Esophagus (tissue), 2 donors: Measurements from ENCODE around the gene PIGBOS1. TPM values are rescaled to one million over a fixed set of nuclear protein-coding genes. Genes with fewer than 3 reads are reported as not detected.
"Not testable (repeated sequence)": the region's sequence is repeated elsewhere in the genome, so short reads cannot be mapped to it uniquely, and the experiment has no call there.

Source experiments
- H3K27ac ChIP-seq, 2 donors: one replicate each; pipeline ENCODE4 v1.5.1; 2013; ENCODE audit warnings: low read depth in 2 of 2, mild to moderate bottlenecking in 2 of 2, inconsistent platforms in 1 of 2, low read length in 1 of 2, moderate library complexity in 1 of 2
- H3K27me3 ChIP-seq, 2 donors: one replicate each; pipeline ENCODE4 v1.6.1; 2013; ENCODE audit warnings: low read length in 2 of 2, control low read depth in 1 of 2, mild to moderate bottlenecking in 1 of 2; ENCODE audit not compliant: insufficient read depth in 2 of 2, control insufficient read depth in 1 of 2
- H3K36me3 ChIP-seq, 2 donors: one replicate each; pipeline ENCODE4 v1.6.1; 2013; ENCODE audit warnings: low read length in 1 of 2; ENCODE audit not compliant: control insufficient read depth in 2 of 2, insufficient read depth in 2 of 2
- H3K4me1 ChIP-seq, 2 donors: one replicate each; pipeline ENCODE4 v1.6.1; 2013; ENCODE audit warnings: low read length in 1 of 2; ENCODE audit not compliant: control insufficient read depth in 2 of 2, insufficient read depth in 2 of 2
- H3K4me3 ChIP-seq, 2 donors: one replicate each; pipeline ENCODE4 v1.5.1; 2013; ENCODE audit warnings: low read length in 2 of 2, mild to moderate bottlenecking in 2 of 2, low read depth in 1 of 2, moderate library complexity in 1 of 2
- H3K9me3 ChIP-seq, 2 donors: one replicate each; pipeline ENCODE4 v1.6.1; 2013; ENCODE audit warnings: mild to moderate bottlenecking in 2 of 2, low read depth in 1 of 2, low read length in 1 of 2, moderate library complexity in 1 of 2; ENCODE audit not compliant: control insufficient read depth in 2 of 2, insufficient read depth in 1 of 2
- WGBS, 2 donors: extraction: QIAGEN DNeasy Blood & Tissue Kit; methylation state at CpG; one replicate each; pipeline ENCODE4 v1.1.7; 2013; 5-methylcytosine and 5-hydroxymethylcytosine counted together
- polyA plus RNA-seq, 2 donors: library from polyadenylated mRNA; stranded (reverse); fragments of 200-250 nt; gene quantifications; one replicate each; pipeline ENCODE4 v1.2.3, GENCODE V29; 2013
- donor health status: healthy with polysubstance abuse.
- donor health status: Bipolar disorder and iron deficiency.

PIGBOS1 gene
- polyA plus RNA-seq, 2 donors, result 9.2 to 9.5 TPM

- H3K36me3 ChIP-seq, result no peaks in the 10 kb centered on the region
- no peaks in the 10 kb centered on the region for H3K27me3 ChIP-seq
- H3K9me3 ChIP-seq, result no peaks in the 10 kb centered on the region
- no peak overlapping the region for H3K27ac ChIP-seq
- 22 to 31% methylated on average over 2 of the region's 2 CpGs for WGBS, 2 donors
- no peaks in the 10 kb centered on the region for H3K4me1 ChIP-seq
- H3K4me3 ChIP-seq, result no peak overlapping the region
These were observed 1.3 kb upstream of the PIGBOS1 start for GRCh38 chr15:55320238-55320550.

DNA sequence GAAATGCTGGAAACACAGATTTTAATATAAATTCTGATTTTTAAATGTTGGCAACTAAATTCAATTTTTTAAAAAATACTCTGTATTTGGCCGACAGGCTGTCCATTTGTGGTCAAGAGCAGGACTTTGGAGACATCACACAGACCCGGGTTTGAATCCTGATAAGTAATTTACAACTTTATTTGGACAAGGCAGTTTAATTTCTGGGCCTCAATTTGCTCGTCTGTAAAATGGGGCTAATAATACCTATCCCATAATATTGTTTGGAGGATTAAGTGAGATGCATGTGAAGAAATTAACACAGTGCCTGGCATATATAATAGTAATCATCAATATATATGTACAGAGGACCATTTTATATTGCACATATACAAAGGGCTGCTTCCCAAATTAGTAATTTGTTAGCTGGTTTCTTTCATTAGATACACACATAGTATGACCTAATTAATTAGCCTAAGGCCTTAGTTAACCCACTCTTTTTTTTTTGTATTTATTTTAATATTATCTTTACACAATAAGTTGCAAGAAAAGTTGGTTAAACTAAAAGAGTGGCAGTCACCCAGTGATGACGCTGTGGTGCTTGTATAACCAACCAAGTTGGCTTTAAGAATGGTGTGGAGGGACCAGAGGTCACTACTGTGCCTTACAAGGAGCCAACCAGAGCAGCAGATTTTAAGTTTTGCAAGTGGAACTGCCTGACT, 764 bp upstream of the PIGBOS1 start:
- Histone ChIP-seq H3K4me3 (peak overlapping the region; percentile 89 to 98), H3K27ac (peak overlapping the region; percentile 90 to 93), H3K36me3 (no peaks in the 10 kb centered on the region), H3K4me1 (no peaks in the 10 kb centered on the region), H3K27me3 (no peaks in the 10 kb centered on the region), H3K9me3 (no peaks in the 10 kb centered on the region)
- 35 to 41% methylated on average over 4 of the region's 4 CpGs for WGBS, 2 donors

GRCh38 chr15:55302801-55303200, 16.1 kb downstream of the PIGBOS1 start:
- WGBS, 2 donors, result 96% methylated on average over 21 of the region's 32 CpGs; no CpG with 5 or more reads in 1 of the 2 donors

DNA sequence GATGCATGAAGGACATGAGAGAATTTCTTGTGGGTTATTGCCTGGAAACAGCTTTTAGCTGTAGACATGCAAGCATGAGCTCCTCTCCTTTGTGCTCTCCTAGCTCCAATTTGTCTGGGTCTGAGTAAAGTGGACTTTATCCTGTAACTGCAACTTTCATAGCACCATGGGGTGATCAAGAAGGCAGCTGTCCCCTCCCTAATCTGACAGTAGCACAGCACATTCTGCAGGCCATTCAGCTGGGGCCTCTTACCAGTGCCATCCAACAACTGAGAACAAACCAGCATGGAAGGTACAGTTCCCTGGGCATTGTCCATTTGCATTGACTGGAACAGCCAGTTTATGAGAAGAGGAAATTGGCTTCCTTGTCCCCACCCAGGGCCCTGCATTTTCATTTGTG, 21.6 kb downstream of the PIGBOS1 start:
- H3K27ac ChIP-seq, result no peak overlapping the region
- H3K9me3 ChIP-seq, result no peaks in the 10 kb centered on the region
- no peaks in the 10 kb centered on the region for H3K27me3 ChIP-seq
- H3K36me3 ChIP-seq, result no peaks in the 10 kb centered on the region
- H3K4me3 ChIP-seq, result no peak overlapping the region
- H3K4me1 ChIP-seq, result no peaks in the 10 kb centered on the region

More at GRCh38 chr15:55302801-55303200, 16.1 kb downstream of the PIGBOS1 start:
- H3K9me3 ChIP-seq, H3K36me3 ChIP-seq, H3K27me3 ChIP-seq, H3K27ac ChIP-seq, H3K4me3 ChIP-seq, H3K4me1 ChIP-seq: not testable (repeated sequence)

DNA sequence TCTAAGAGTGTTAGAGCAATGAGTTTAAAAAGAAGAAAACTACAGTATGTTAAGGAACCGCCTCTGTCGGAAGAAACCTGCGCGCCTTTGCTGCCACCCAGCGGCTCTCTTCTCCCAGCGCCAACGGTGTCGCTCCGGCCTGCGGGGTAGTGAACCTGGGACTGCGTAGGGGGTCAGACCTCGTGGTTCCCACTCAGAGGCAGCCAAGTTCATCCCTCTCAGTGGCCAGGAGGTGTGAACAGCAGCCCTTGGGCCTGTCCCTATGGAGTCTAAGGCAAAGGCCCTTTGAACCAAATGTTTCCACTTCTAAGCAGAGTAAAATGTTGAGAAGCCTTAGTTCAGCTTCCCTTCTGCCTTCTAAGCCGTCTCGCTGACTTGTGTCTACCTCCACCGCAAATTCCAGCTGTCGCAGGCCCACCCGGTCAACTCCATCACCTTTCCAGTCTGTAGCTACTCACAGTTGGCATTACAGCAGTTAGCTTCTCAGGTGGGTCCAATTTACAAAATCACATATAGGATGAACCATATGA, 28.3 kb downstream of the PIGBOS1 start:
- H3K27me3 ChIP-seq, result no peaks in the 10 kb centered on the region
- H3K9me3 ChIP-seq, result no peaks in the 10 kb centered on the region
- 19 to 23% methylated on average over 17 of the region's 17 CpGs for WGBS, 2 donors
- H3K4me3 ChIP-seq, result peak overlapping the region in 1 of 2 donors; percentile 92
- peaks cover 0 to 2% of the 10 kb centered on the region in 2 donors for H3K4me1 ChIP-seq
- H3K36me3 ChIP-seq, result no peaks in the 10 kb centered on the region
- H3K27ac ChIP-seq, result peak overlapping the region in 1 of 2 donors; percentile 87

- H3K27ac ChIP-seq, result peak within 1 kb of the TSS; percentile 87 to 96
- WGBS, 2 donors, result 0 to 1% methylated on average over 66 to 69 of the region's 69 CpGs
- no peaks in the 10 kb centered on the region for H3K9me3 ChIP-seq
- peaks cover 0 to 2% of the 10 kb centered on the region in 2 donors for H3K4me1 ChIP-seq
- H3K36me3 ChIP-seq, result no peaks in the 10 kb centered on the region
- H3K4me3 ChIP-seq, result peak within 1 kb of the TSS; percentile 81 to 92
- no peaks in the 10 kb centered on the region for H3K27me3 ChIP-seq
These were observed 29.0 kb downstream of the PIGBOS1 start, which contains the start of gene RAB27A for GRCh38 chr15:55289746-55290527. TSS of gene RAB27A (minus strand) at chr15:55289813. CDS start at chr15:55234934, 54,879 bp downstream.

DNA sequence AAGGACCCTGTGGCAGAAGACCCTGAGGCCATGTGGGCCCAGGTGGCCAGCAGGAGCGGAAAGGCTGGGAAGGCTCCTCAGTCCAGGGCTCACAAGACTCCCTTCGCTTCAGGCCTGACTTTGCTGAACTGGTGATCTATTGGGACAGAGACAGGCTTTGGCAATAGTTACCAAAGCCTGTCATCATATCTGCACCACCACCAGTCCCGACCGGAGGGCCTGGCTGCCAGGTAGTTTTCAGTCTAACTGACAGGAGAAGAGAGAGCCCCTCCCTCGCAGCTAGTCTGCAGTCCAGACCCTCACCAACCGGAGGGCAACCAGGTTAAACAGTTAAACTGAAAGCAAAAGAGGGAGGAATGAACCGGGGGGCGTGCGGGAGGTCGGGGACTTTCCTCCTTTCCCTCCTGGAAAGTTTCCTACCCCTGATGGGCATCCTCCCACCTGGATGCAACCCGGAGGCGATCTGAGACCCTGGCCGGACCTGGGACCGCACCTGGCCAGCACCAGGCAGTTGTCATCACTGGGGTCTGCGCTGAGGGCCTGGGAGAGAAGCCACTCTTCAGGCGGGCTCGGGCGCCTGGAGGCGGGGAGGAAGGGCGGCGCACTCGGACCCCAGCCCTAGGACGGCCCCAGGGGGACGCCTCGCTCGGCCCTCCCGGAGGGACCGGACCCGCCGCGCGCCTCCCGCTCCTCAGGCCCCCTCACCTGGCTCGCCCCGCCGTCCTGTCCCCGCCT, 29.7 kb downstream of the PIGBOS1 start:
- Histone ChIP-seq H3K36me3 (no peaks in the 10 kb centered on the region), H3K27ac (peak overlapping the region; percentile 87 to 96), H3K27me3 (no peaks in the 10 kb centered on the region), H3K9me3 (no peaks in the 10 kb centered on the region), H3K4me1 (peaks cover 0 to 2% of the 10 kb centered on the region in 2 donors), H3K4me3 (peak overlapping the region; percentile 81 to 92)
- 2% methylated on average over 23 to 37 of the region's 37 CpGs for WGBS, 2 donors

DNA sequence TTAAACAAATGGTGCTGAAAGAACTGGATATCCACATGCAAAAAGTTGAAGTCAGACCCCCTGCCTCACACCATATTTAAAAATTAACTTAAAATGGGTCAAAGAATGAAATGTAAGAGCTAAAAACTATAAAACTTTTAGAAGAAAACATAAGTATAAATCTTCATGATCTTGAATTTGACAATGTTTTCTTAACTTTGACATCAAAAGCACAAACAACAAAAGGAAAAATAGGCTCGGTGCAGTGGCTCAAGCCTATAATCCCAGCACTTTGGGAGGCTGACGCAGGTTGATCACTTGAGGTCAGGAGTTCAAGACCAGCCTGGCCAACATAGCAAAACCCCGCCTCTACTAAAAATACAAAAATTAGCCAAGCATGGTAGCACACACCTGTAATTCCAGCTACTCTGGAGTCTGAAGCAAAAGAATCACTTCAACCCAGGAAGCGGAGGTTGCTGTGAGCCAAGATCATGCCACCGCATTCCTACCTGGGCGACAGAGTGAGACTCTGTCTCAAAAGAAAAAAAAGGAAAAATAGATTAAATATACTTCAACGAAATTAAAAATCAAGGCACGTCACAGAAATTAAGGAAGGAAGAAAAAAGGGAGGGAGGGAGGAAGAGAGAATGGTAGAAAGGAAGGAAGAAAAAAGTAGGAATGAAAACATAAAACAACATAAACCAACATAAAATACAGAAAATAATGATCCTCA, 30.8 kb downstream of the PIGBOS1 start:
- H3K4me1 ChIP-seq, result peaks cover 0 to 2% of the 10 kb centered on the region in 2 donors
- no peaks in the 10 kb centered on the region for H3K9me3 ChIP-seq
- peak overlapping the region in 1 of 2 donors; percentile 92 for H3K4me3 ChIP-seq
- 65 to 72% methylated on average over 8 of the region's 8 CpGs for WGBS, 2 donors
- H3K27me3 ChIP-seq, result no peaks in the 10 kb centered on the region
- H3K36me3 ChIP-seq, result no peaks in the 10 kb centered on the region
- H3K27ac ChIP-seq, result no peak overlapping the region
